Keratinocyte (primary cell): ENCODE measurements around the gene TADA2B.

ENCODE experiments used
- CTCF ChIP-seq, 3 experiments: IDR thresholded peaks in 1 of 3; conservative IDR thresholded peaks in 1 of 3; optimal IDR thresholded peaks in 1 of 3; 2 replicates in 2 of 3; 3 replicates in 1 of 3; pipeline versions ENCODE3 to v1.5.1; 2011; ENCODE audit warnings: low read length in 3 of 3, mild to moderate bottlenecking in 3 of 3, moderate library complexity in 2 of 3, control low read depth in 1 of 3, inconsistent platforms in 1 of 3; ENCODE audit not compliant: insufficient read depth in 2 of 3; ENCODE audit errors: extremely low read depth in 1 of 3
- EZH2 ChIP-seq: IDR thresholded peaks from one replicate; pipeline ENCODE4 v1.6.1; 2012; ENCODE audit warnings: inconsistent platforms, mild to moderate bottlenecking, low read length, moderate library complexity

- TF ChIP-seq CTCF (optimal IDR thresholded peaks at IDR 0.05 in 1 of 3, IDR thresholded peaks at IDR 0.05 in 1 of 3, conservative IDR thresholded peaks at IDR 0.05 in 1 of 3; ENCODE audit: extremely low read depth in 1 of 3, insufficient read depth in 2 of 3, low read length in 3 of 3) = peak in 2 of 3 experiments; percentile 98 to 100
- no peak for TF ChIP-seq EZH2
Measured at GRCh38 chr4:7070729-7071511, 27.7 kb downstream of the TADA2B start.
